Esophagus squamous epithelium (tissue), 4 donors: ENCODE measurements around the gene CUL7.

ENCODE experiments used
- CTCF ChIP-seq, 6 experiments: fragments of 450-650 bp in 4 of 6; fragments of 200-600 bp in 2 of 6; sonication (generic) in 2 of 6; IDR thresholded peaks; one replicate each; pipeline ENCODE4 v1.5.1; 2016 to 2019; ENCODE audit warnings: antibody characterized with exemption in 6 of 6, mild to moderate bottlenecking in 4 of 6, moderate library complexity in 4 of 6
- POLR2A ChIP-seq, 4 donors: fragments of 450-650 bp; IDR thresholded peaks; one replicate each; pipeline ENCODE4 v1.6.1; 2017; ENCODE audit warnings: antibody characterized with exemption in 4 of 4, mild to moderate bottlenecking in 4 of 4, moderate library complexity in 3 of 4

GRCh38 chr6:43011207-43011606 lies 42.4 kb downstream of the CUL7 start:
- TF ChIP-seq POLR2A (IDR thresholded peaks at IDR 0.05) (no peak), CTCF (IDR thresholded peaks at IDR 0.05) (no peak)
